Type B pancreatic cell (in vitro differentiated cells): ENCODE results near the gene SLC2A4. TPM values are rescaled to one million over a fixed set of nuclear protein-coding genes. Genes with fewer than 3 reads are reported as not detected.

Source experiments
- DNase-seq: peaks from one replicate; pipeline ENCODE4 v3.0.0; 2021; ENCODE audit warnings: mixed read lengths; ENCODE audit not compliant: unreplicated experiment; ENCODE audit errors: extremely low spot score
- H3K27ac Mint-ChIP-seq: 2 replicates; pipeline ENCODE4 v1.8.0; 2021; ENCODE audit warnings: mild to moderate bottlenecking, mixed read lengths
- H3K27me3 Mint-ChIP-seq: 2 replicates; pipeline ENCODE4 v1.8.0; 2021; ENCODE audit warnings: mixed read lengths
- H3K36me3 Mint-ChIP-seq: 2 replicates; pipeline ENCODE4 v1.8.0; 2021; ENCODE audit warnings: mixed read lengths
- H3K4me1 Mint-ChIP-seq: one replicate; pipeline ENCODE4 v1.8.0; 2021; ENCODE audit warnings: mixed read lengths; ENCODE audit not compliant: unreplicated experiment
- H3K4me3 Mint-ChIP-seq: 2 replicates; pipeline ENCODE4 v1.8.0; 2021; ENCODE audit warnings: mild to moderate bottlenecking, mixed read lengths
- H3K9me3 Mint-ChIP-seq: 2 replicates; pipeline ENCODE4 v1.8.0; 2021; ENCODE audit warnings: mixed read lengths
- CTCF ChIP-seq: fragments of 200-600 bp; sonication (generic); conservative IDR thresholded peaks from 2 replicates; pipeline ENCODE4 v1.5.0; 2021; ENCODE audit warnings: antibody characterized with exemption, mild to moderate bottlenecking
- total RNA-seq: library from RNA; stranded (reverse); gene quantifications from 2 replicates; pipeline ENCODE4 v1.2.1, GENCODE V29; 2021; ENCODE audit warnings: low replicate concordance

Gene SLC2A4
- total RNA-seq, 1 donor from 2014 or later = 4.0 TPM

GRCh38 chr17:7324438-7324779 lies 42.9 kb downstream of the SLC2A4 start:
- H3K9me3 Mint-ChIP-seq = no peaks in the 10 kb centered on the region
- peaks cover 15% of the 10 kb centered on the region for H3K4me1 Mint-ChIP-seq
- H3K4me3 Mint-ChIP-seq = no peak overlapping the region
- no peak overlapping the region for H3K27ac Mint-ChIP-seq
- no peaks in the 10 kb centered on the region for H3K27me3 Mint-ChIP-seq
- DNase-seq = no peak
- H3K36me3 Mint-ChIP-seq = peaks cover 3% of the 10 kb centered on the region
- TF ChIP-seq CTCF = no peak

GRCh38 chr17:7325031-7325528 lies 43.6 kb downstream of the SLC2A4 start:
- Mint-ChIP-seq H3K27ac (no peak overlapping the region), H3K9me3 (no peaks in the 10 kb centered on the region), H3K4me3 (no peak overlapping the region), H3K27me3 (no peaks in the 10 kb centered on the region), H3K4me1 (peaks cover 21% of the 10 kb centered on the region), H3K36me3 (peaks cover 3% of the 10 kb centered on the region)
- no peak for DNase-seq
- TF ChIP-seq CTCF = no peak

GRCh38 chr17:7326186-7326585 lies 44.7 kb downstream of the SLC2A4 start:
- no peak for DNase-seq
- H3K27me3 Mint-ChIP-seq = no peaks in the 10 kb centered on the region
- TF ChIP-seq CTCF = no peak
- H3K27ac Mint-ChIP-seq = no peak overlapping the region
- H3K4me1 Mint-ChIP-seq = peaks cover 22% of the 10 kb centered on the region
- peaks cover 3% of the 10 kb centered on the region for H3K36me3 Mint-ChIP-seq
- no peaks in the 10 kb centered on the region for H3K9me3 Mint-ChIP-seq
- no peak overlapping the region for H3K4me3 Mint-ChIP-seq

- Mint-ChIP-seq H3K4me3 (no peak overlapping the region), H3K9me3 (no peaks in the 10 kb centered on the region), H3K27ac (no peak overlapping the region), H3K27me3 (no peaks in the 10 kb centered on the region), H3K4me1 (peaks cover 22% of the 10 kb centered on the region), H3K36me3 (no peaks in the 10 kb centered on the region)
- TF ChIP-seq CTCF = no peak
- no peak for DNase-seq
Measured at GRCh38 chr17:7327056-7327455, 45.5 kb downstream of the SLC2A4 start.

- DNase-seq = no peak
- Mint-ChIP-seq H3K9me3 (no peaks in the 10 kb centered on the region), H3K4me1 (peaks cover 22% of the 10 kb centered on the region), H3K27me3 (no peaks in the 10 kb centered on the region), H3K27ac (no peak overlapping the region), H3K36me3 (no peaks in the 10 kb centered on the region), H3K4me3 (peak overlapping the region; percentile 65)
- TF ChIP-seq CTCF = no peak
Measured at GRCh38 chr17:7327501-7327900, 46.0 kb downstream of the SLC2A4 start.

GRCh38 chr17:7328009-7328408 lies 46.5 kb downstream of the SLC2A4 start:
- DNase-seq = no peak
- Mint-ChIP-seq H3K27ac (peak overlapping the region; percentile 93), H3K4me1 (peaks cover 22% of the 10 kb centered on the region), H3K9me3 (no peaks in the 10 kb centered on the region), H3K36me3 (no peaks in the 10 kb centered on the region), H3K27me3 (no peaks in the 10 kb centered on the region), H3K4me3 (peak overlapping the region; percentile 93)
- no peak for TF ChIP-seq CTCF
